GM12865 (cell line): Measurements from ENCODE around the gene LDLRAD3.
A peak's percentile ranks its signal among the peaks of the same experiment; 100 is the strongest.

ENCODE experiments used
- DNase-seq: peaks from one replicate; pipeline ENCODE4 v3.0.0; 2010; ENCODE audit warnings: low read depth
- H3K4me3 ChIP-seq: 2 replicates; pipeline ENCODE4 v1.5.1; 2011; ENCODE audit warnings: mild to moderate bottlenecking, low read depth, low read length, control low read depth
- CTCF ChIP-seq: IDR thresholded peaks from 2 replicates; pipeline ENCODE4 v1.5.1; 2011; ENCODE audit warnings: low read length, control low read depth, low read depth, inconsistent platforms; ENCODE audit not compliant: insufficient read depth; ENCODE audit errors: missing control alignments

LDLRAD3 gene

GRCh38 chr11:35951680-35952079, 7.8 kb downstream of the LDLRAD3 start:
- no peak overlapping the region for H3K4me3 ChIP-seq
- TF ChIP-seq CTCF, result no peak
- DNase-seq, result no peak

GRCh38 chr11:35953081-35953760, 9.4 kb downstream of the LDLRAD3 start:
- no peak for TF ChIP-seq CTCF
- H3K4me3 ChIP-seq, result no peak overlapping the region
- DNase-seq, result no peak

- H3K4me3 ChIP-seq, result no peak overlapping the region
- TF ChIP-seq CTCF, result no peak
- DNase-seq, result no peak
Measured at GRCh38 chr11:35954205-35954604, 10.3 kb downstream of the LDLRAD3 start.

- no peak for TF ChIP-seq CTCF
- no peak overlapping the region for H3K4me3 ChIP-seq
- DNase-seq, result no peak
Measured at GRCh38 chr11:35955636-35956035, 11.8 kb downstream of the LDLRAD3 start.

GRCh38 chr11:35962369-35963138, 18.7 kb downstream of the LDLRAD3 start:
- H3K4me3 ChIP-seq, result no peak overlapping the region
- TF ChIP-seq CTCF, result no peak
- DNase-seq, result peak; percentile 13

GRCh38 chr11:35963911-35964310, 20.0 kb downstream of the LDLRAD3 start:
- no peak overlapping the region for H3K4me3 ChIP-seq
- DNase-seq, result no peak
- no peak for TF ChIP-seq CTCF
